GM12878 (cell line): ENCODE results near the gene RNU6-1. TPM values are rescaled to one million over a fixed set of nuclear protein-coding genes. Genes with fewer than 3 reads are reported as not detected.

Experiments used
- ATAC-seq: fragments of 200-7000 bp; cut with Tn5 transposase; 3 replicates; pipeline ENCODE4 v1.9.1; 2020; ENCODE audit warnings: mild to moderate bottlenecking, moderate library complexity
- BruUV-seq: library from RNA; stranded (reverse); fragments of 400-500 nt; replicated peaks from 2 replicates; lab custom pipeline; 2021; lab: Mats Ljungman, UMichigan
- CTCF ChIA-PET: fragments of 300-600 bp; sonication (Branson Sonifier 250); formaldehyde crosslinking; extraction: SDS; loops from one replicate; lab custom pipeline; 2021; ENCODE audit warnings: inconsistent platforms; lab: Yijun Ruan, JAX
- POLR2A ChIA-PET: fragments of 350-600 bp; formaldehyde crosslinking; extraction: SDS; loops from one replicate; lab custom pipeline; 2021; ENCODE audit warnings: inconsistent platforms; lab: Charles Lee
- RAD21 ChIA-PET: fragments of 300-600 bp; sonication (Branson Sonifier 250); formaldehyde crosslinking; loops from one replicate; lab custom pipeline; 2023; ENCODE audit warnings: antibody characterized with exemption; ENCODE audit not compliant: unreplicated experiment; lab: Charles Lee
- SMC1A ChIA-PET: fragments of 300-600 bp; sonication (Branson Sonifier 250); formaldehyde crosslinking; loops from one replicate; lab custom pipeline; 2023; ENCODE audit not compliant: unreplicated experiment, uncharacterized antibody; lab: Charles Lee
- DNase-seq: peaks from one replicate; pipeline ENCODE4 v3.0.0-alpha.2; 2011; ENCODE audit warnings: low read depth, low spot score
- FAIRE-seq: peaks from 3 replicates; lab custom pipeline; 2011; peaks lifted over from hg19 to GRCh38; lab: Jason Lieb, UNC
- H2AFZ ChIP-seq: 2 replicates; pipeline ENCODE4 v1.6.0; 2011; ENCODE audit warnings: low read depth, low read length, control low read depth; ENCODE audit not compliant: control insufficient read depth
- H3K27ac ChIP-seq: 2 replicates; pipeline ENCODE4 v1.5.1; 2011; ENCODE audit warnings: control low read depth; ENCODE audit not compliant: control insufficient read depth, insufficient read depth
- H3K27me3 ChIP-seq, 2 experiments: replicated peaks in 1 of 2; 2 replicates each; pipeline versions ENCODE4 v1.6.0 to v1.6.1; 2011; ENCODE audit warnings: low read length in 1 of 2; ENCODE audit not compliant: control insufficient read depth in 2 of 2, insufficient read depth in 2 of 2
- H3K36me3 ChIP-seq, 2 experiments: 2 replicates each; pipeline ENCODE4 v1.5.1; 2011; ENCODE audit warnings: low read length in 1 of 2; ENCODE audit not compliant: control insufficient read depth in 2 of 2, insufficient read depth in 2 of 2
- H3K4me1 ChIP-seq: 2 replicates; pipeline ENCODE4 v1.6.1; 2011; ENCODE audit warnings: mild to moderate bottlenecking, low read length, moderate library complexity, mixed read lengths; ENCODE audit not compliant: control insufficient read depth, insufficient read depth
- H3K4me2 ChIP-seq: 2 replicates; pipeline ENCODE4 v1.6.0; 2011; ENCODE audit warnings: control low read depth; ENCODE audit not compliant: control insufficient read depth, insufficient read depth
- H3K4me3 ChIP-seq: fragments of 200-600 bp; sonication (generic); 2 replicates; pipeline ENCODE4 v1.5.1; 2016
- H3K79me2 ChIP-seq: 2 replicates; pipeline ENCODE4 v1.6.0; 2011; ENCODE audit warnings: low read length; ENCODE audit not compliant: control insufficient read depth, insufficient read depth
- H3K9ac ChIP-seq: 2 replicates; pipeline ENCODE4 v1.8.0; 2011; ENCODE audit warnings: low read length, control low read depth, mixed read lengths; ENCODE audit not compliant: control insufficient read depth, insufficient read depth
- H3K9me3 ChIP-seq: replicated peaks from 3 replicates; pipeline ENCODE4 v1.5.1; 2011; ENCODE audit warnings: mild to moderate bottlenecking, low read length; ENCODE audit not compliant: control insufficient read depth, insufficient read depth
- H4K20me1 ChIP-seq: 2 replicates; pipeline ENCODE4 v1.6.0; 2011; ENCODE audit not compliant: control insufficient read depth, insufficient read depth
- ATF7 ChIP-seq: fragments of 450-650 bp; IDR thresholded peaks from 2 replicates; pipeline ENCODE4 v1.6.1; 2016; ENCODE audit warnings: low read depth, mild to moderate bottlenecking
- EED ChIP-seq: sonication (generic); IDR thresholded peaks from 2 replicates; pipeline ENCODE4 v1.6.1; 2016; ENCODE audit warnings: antibody characterized with exemption, low read depth
- ETV6 ChIP-seq, 2 experiments: fragments of 450-650 bp in 1 of 2; IDR thresholded peaks in 1 of 2; conservative IDR thresholded peaks in 1 of 2; 2 replicates each; pipeline ENCODE4 v1.6.1; 2014; ENCODE audit warnings: antibody characterized with exemption in 1 of 2, borderline replicate concordance in 1 of 2, low read depth in 1 of 2, mild to moderate bottlenecking in 1 of 2, moderate library complexity in 1 of 2
- SMAD5 ChIP-seq: IDR thresholded peaks from 2 replicates; pipeline ENCODE4 v1.6.1; 2016; ENCODE audit warnings: antibody characterized with exemption, low read depth
- SUPT20H ChIP-seq: IDR thresholded peaks from 2 replicates; pipeline ENCODE4 v1.6.1; 2011; ENCODE audit warnings: low read depth, mild to moderate bottlenecking, low read length, moderate library complexity, borderline replicate concordance; ENCODE audit not compliant: control insufficient read depth
- WGBS: methylation state at CpG from one replicate; pipeline ENCODE4 v1.1.6; 2016; ENCODE audit warnings: low lambda C conversion rate; ENCODE audit not compliant: insufficient replicate concordance, insufficient coverage; ENCODE audit errors: missing lambda C conversion rate; 5-methylcytosine and 5-hydroxymethylcytosine counted together
- in situ Hi-C: fragments of 300-500 bp; cut with MboI; formaldehyde crosslinking; loops from 9 replicates; pipeline ENCODE4 v1.14.3; 2018; ENCODE audit warnings: mixed read lengths
- intact Hi-C: fragments of 100-400 bp; cut with micrococcal nuclease; formaldehyde crosslinking; loops from one replicate; pipeline ENCODE4 v1.14.2; 2022; ENCODE audit not compliant: unreplicated experiment
- polyA plus RNA-seq, 11 experiments: library from polyadenylated mRNA; depleted of rRNA in 4 of 11; unstranded in 6 of 11; stranded (reverse) in 5 of 11; fragments of >200 nt; fragmentation: Nextera tagmentation in 4 of 11; fragmentation: Illumina TruSeq in 1 of 11; extraction: Ambion mirVana in 4 of 11; extraction: Trizol in 1 of 11; gene quantifications; 1 replicate in 1 of 11; 2 replicates in 10 of 11; pipeline versions ENCODE4 v1.2.1 to v1.2.3, GENCODE V29; 2011 to 2016; ENCODE audit warnings: inconsistent platforms in 2 of 11, missing spikeins in 2 of 11, low read depth in 1 of 11
- total RNA-seq, 4 experiments: library from RNA; depleted of rRNA in 3 of 4; stranded (reverse); fragments of >200 nt in 3 of 4; fragmentation: Illumina TruSeq in 1 of 4; extraction: Trizol in 1 of 4; gene quantifications; 2 replicates each; pipeline versions ENCODE4 v1.2.1 to v1.2.3, GENCODE V29; 2013 to 2021
- TF ChIP-seq, protein P1 (sequence below): fragments of 450-650 bp; IDR thresholded peaks from 2 replicates; pipeline ENCODE4 v1.6.1; 2017; ENCODE audit warnings: low read depth, mild to moderate bottlenecking, moderate library complexity

Gene RNU6-1
- total and polyA plus RNA-seq, 10 of the 15 experiments (the other 5 are each of a cell fraction or from before 2014, with no cell fraction given) = not detected

DNA sequence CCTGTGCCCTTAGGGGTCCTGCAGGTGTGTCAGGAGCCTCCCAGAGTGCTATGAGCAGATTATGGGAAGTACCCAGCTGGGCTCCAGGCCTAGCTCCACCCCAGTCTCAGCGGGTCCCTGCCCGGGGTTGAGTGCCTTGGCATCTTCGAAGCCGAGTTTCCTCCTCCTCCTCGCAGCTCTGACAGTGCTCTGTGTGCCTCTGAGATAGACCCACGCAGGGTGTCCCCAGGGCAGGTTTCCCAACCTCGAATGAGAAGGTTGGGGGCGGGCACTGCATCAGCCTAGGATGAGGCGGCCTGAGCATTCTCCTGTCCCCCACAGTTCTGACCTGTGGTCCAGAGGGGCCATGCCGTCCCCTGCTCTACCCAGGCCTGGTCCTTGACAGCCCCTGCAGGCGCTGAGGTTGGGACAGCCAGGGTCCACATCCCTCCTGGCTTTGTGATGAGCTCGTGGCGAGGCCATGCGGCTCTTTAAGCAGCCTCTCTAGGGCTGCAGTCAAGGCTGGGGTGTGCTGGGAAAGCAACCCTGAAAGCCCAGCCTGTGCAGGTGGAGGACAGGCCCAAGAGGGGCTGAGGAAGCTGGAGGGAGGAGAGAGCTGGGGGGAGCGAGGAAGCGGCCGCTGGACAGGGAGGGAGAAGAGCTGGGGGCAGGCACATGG, 34.7 kb downstream of the RNU6-1 start (continued):
- no peak for TF ChIP-seq ETV6 (conservative IDR thresholded peaks at IDR 0.05 in 1 of 2, IDR thresholded peaks at IDR 0.05 in 1 of 2; ENCODE audit: borderline replicate concordance in 1 of 2, low read depth in 1 of 2)
- no peak for TF ChIP-seq ATF7
- TF ChIP-seq EED = no peak
- TF ChIP-seq, protein P1, sequence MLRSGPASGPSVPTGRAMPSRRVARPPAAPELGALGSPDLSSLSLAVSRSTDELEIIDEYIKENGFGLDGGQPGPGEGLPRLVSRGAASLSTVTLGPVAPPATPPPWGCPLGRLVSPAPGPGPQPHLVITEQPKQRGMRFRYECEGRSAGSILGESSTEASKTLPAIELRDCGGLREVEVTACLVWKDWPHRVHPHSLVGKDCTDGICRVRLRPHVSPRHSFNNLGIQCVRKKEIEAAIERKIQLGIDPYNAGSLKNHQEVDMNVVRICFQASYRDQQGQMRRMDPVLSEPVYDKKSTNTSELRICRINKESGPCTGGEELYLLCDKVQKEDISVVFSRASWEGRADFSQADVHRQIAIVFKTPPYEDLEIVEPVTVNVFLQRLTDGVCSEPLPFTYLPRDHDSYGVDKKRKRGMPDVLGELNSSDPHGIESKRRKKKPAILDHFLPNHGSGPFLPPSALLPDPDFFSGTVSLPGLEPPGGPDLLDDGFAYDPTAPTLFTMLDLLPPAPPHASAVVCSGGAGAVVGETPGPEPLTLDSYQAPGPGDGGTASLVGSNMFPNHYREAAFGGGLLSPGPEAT = no peak
- no peak for TF ChIP-seq SUPT20H
- TF ChIP-seq, all 136 proteins: peak for 0

DNA sequence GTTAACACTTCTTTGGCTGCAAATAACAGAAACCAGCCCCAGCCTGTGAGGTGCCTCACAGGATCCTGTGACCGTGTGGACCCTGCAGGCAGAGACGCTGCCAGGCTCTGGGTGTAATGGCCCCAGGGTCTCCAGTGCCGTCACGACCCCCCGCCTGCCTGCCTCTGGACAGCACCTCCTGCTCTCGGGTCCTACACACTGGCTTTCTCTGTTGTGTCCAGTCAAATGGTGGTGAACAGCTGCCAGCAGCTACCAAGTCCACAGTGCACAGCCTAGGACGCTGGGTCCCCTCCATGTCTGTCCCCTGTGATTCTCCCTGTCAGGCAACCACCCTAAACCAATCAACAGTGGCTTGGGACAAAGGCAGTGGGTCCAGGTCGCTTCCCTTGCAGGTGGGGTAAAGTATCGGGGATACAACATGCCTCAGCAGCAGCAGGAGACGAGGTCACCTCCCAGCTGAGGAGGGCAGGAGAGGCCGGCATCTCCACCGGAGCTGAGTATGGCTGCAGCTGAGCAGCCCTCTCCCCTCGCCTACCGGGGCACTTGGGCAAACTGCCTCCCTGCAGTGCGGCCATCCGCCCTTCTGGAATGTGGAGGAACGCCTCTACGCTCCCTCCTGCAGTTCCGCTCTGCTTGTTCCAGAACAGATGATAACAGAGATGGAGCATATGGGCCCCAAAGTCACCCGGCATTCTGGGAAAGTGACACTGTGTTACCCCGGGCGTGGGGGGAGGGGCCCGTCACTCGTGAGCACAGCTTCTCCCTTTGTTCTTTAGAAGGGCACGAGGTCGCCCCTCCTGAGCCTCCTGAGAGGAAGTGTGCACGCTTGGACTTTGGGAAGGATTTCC, 35.6 kb downstream of the RNU6-1 start:
- no peaks in the 10 kb centered on the region for H3K79me2 ChIP-seq
- ChIA-PET POLR2A (no interaction called here), RAD21 (no interaction called here), SMC1A (no interaction called here), CTCF (no interaction called here)
- H3K4me1 ChIP-seq = peaks cover 5% of the 10 kb centered on the region
- H3K9me3 ChIP-seq = no peaks in the 10 kb centered on the region
- DNase-seq = no peak
- H3K36me3 ChIP-seq = no peaks in the 10 kb centered on the region; a peak in 2 of 4 replicates
- intact Hi-C loops = no loop called here
- H3K27me3 ChIP-seq = no peaks in the 10 kb centered on the region
- no peak overlapping the region for H3K27ac ChIP-seq
- no peak overlapping the region for H3K4me3 ChIP-seq
- no peak overlapping the region for H2AFZ ChIP-seq
- TF ChIP-seq SMAD5 = no peak
- no peaks in the 10 kb centered on the region; the same call in 1 of the 2 replicates for H4K20me1 ChIP-seq
- no TSS peak for BruUV-seq
- no peak overlapping the region for H3K4me2 ChIP-seq
- no peak for ATAC-seq
- WGBS = 84% methylated on average over 26 of the region's 27 CpGs
- in situ Hi-C loops = no loop called here
- H3K9ac ChIP-seq = no peak overlapping the region
- no peak for FAIRE-seq
